Heart left ventricle (tissue), 13 donors: ENCODE data around the gene AJM1.

Source experiments
- CTCF ChIP-seq, 12 donors: fragments of 200-600 bp; sonication (generic) in 4 of 12; IDR thresholded peaks; one replicate each; pipeline versions ENCODE4 v1.5.0 to v1.8.0; 2018 to 2022; ENCODE audit warnings: antibody characterized with exemption in 12 of 12, mild to moderate bottlenecking in 5 of 12
- POLR2A ChIP-seq, 2 donors: fragments of 450-650 bp; IDR thresholded peaks; one replicate each; pipeline ENCODE4 v1.6.1; 2017; ENCODE audit warnings: antibody characterized with exemption in 2 of 2, mild to moderate bottlenecking in 2 of 2, moderate library complexity in 2 of 2
- donor health status: ischemic (EF 13 %, LVEDD 7.1; RV severe dilation, severe dysfunction).
- donor health status: DM: no; HTN: yes; CAD: no.
- donor health status: DM: no; HTN: no; CAD: no.
- donor health status: ischemic (EF 25% LVEDD 6.9; RV normal size, moderate dysfunction).
- donor health status: ischemic (EF 25% LVEDD 5.7; RV mildly dilated, moderate dysfunction).
- donor health status: ischemic (EF 35%, LVEDD 5.7; RV mildly dilated, moderate dysfunction).
- donor health status: nonischemic (EF 11% LVEDD 7.7; RV severe dilation, severe dysfunction).
- donor health status: DM: yes; HTN: yes; CAD: no.
- donor health status: PGD.
- donor health status: ischemic (EF 29% LVEDD 5.4; RV normal size, mild dysfunction).
- donor health status: nonischemic (EF 23%, LVEDD 6.1; RV moderate dilation, normal function).

DNA sequence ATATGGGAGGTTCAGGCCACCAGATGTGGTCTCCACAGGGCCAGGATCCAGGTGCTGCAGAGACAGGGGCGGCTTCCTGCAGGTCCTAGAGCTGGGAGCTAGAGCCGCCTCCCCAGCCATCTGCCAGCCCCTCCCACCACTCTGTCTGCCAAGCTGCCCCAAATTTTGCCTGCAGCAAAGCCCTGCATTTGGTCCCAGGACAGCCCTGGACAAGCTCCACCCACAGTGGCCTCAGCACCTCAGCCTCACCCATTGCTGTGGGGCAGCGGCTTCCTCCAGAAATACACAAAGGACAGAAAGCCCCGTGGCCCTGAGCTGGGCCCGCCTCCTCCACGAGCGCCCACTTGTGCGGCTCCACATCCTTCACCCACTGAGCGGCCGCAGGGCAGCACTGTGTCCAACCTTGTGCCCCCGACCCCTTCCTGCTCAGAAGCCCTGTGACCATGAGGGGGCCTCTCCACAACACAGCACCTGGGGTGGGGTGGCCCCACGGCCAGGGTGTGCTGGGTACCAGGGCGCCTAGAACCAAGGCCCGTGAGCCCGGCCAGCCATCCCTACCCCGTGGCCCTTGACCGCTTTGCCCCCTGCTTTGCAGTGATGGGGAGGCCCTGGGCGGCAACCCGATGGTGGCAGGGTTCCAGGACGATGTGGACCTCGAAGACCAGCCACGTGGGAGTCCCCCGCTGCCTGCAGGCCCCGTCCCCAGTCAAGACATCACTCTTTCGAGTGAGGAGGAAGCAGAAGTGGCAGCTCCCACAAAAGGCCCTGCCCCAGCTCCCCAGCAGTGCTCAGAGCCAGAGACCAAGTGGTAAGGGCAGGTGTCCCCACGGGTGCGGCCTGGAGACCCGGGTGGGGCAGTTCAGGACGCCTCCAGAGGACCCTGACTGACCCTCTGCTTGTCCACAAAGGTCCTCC, 3.7 kb upstream of the AJM1 start:
- no peak for TF ChIP-seq CTCF (IDR thresholded peaks at IDR 0.05)
- TF ChIP-seq POLR2A (IDR thresholded peaks at IDR 0.05) = no peak
